IPS DF 4.7 (cell line): Measurements from ENCODE around the gene OSBPL8.

Source experiments
- DNase-seq: peaks from one replicate; pipeline ENCODE4 v3.0.0-alpha.2; 2013; ENCODE audit warnings: low spot score; ENCODE audit errors: extremely low read depth

Gene OSBPL8

DNA sequence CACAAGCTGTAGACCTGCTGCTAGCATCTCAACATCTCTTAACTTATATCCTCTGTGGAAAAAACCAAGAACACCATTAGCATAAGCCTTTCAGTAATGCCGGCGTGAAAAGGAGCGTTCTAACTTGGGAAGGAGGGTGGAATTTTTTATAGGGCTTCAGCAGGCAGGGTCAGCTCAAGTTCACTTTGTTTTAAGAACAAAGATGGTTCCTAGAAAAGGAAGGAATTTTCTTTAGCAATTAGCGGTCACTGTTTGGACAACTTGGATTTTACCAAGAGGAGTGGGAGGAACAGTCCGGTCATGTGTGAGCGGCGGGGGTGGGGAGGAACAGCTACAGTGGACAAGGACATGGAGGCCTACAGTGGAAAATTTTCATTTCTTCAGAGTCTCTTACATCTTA lies 247.3 kb downstream of the OSBPL8 start:
- DNase-seq = no peak

DNA sequence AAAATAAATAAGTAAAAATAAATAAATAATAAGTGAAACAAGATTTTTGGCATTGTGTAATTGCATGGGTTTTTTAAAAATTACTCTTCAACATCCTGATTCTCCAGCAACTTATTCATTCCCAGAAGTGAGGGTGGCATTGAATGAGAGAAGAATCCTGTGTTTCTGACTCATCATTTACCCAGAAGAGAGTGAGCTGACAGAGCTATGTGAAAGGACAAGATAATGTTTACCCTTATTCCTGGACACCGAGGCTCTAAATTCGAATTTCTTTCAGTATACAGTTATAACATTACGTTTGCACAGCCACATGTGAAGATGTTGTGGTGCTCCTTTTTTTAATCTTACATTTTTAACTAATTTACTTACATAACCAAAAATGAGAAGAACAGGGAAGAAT lies 247.8 kb downstream of the OSBPL8 start:
- DNase-seq = no peak

DNA sequence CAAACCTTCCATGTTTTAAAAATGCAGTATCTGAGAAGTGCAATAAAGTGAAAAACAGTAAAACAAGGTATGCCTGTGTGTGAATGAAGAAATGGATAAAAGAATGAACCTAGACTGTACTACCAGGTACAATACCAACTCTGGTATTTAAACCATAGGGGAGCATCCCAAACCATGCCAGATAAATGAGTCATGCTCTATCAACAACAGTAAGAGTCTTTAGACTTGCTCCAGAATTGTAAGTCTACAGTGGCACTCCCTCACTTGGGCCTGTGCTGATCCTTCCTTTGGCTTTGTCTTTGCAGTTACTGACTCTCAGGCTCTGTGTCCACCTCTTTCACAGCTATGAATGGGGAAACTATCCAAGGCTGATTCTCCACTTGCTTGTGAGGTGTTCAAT lies 249.5 kb downstream of the OSBPL8 start:
- DNase-seq = no peak

DNA sequence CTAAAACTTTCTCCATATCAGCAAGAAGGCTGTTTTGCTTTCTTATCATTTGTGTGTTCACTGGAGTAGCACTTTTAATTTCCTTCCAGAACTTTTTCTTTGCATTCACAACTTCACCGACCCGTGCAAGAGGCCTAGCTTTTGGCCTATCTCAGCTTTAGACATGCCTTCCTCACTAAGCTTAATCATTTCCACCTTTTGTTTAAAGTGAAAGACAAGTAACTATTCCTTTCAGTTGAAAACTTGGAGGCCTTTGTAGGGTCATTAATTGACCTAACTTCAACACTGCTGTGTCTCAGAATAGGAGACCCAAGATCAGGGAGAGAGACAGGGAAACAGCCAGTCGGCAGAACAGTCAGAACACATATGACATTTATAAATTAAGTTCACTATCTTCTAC lies 250.7 kb downstream of the OSBPL8 start:
- no peak for DNase-seq

DNA sequence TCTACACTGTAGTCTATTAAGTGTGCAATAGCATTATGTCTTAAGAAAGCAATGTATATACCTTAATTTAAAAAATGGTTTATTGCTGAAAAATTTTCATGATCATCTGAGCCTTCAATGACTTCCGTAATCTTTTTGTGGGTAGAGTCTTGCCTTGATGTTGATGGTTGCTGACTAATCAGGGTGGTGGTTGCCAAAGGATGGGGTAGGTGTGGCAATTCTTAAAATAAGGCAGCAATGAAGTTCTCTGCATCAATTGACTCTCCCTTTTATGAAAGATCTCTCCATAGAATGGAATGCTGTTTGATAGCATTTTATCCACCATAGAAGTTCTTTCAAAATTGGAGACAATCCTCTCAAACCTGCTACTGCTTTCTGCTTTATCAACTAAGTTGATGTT lies 252.5 kb downstream of the OSBPL8 start:
- no peak for DNase-seq

DNA sequence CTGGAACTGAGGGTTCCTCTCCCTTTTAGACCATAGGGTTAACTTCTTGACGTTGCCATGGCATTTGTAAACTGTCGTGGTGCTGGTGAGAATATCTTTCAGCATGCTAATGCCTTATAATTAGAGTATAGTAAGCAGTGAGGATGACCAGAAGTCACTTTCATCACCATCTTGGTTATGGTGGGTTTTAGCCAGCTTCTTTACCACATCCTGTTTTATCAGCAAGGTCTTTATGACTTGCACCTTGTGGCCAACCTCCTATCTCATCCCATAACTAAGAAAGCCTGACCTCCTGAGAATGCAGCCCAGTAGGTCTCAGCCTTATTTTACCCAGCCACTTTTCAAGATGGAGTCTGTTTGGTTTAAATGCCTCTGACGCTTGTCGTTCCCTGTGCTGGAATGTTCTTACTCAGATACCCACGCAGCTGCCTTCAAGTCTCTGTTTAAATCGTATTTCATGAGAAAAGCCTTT lies 255.5 kb downstream of the OSBPL8 start:
- no peak for DNase-seq

DNA sequence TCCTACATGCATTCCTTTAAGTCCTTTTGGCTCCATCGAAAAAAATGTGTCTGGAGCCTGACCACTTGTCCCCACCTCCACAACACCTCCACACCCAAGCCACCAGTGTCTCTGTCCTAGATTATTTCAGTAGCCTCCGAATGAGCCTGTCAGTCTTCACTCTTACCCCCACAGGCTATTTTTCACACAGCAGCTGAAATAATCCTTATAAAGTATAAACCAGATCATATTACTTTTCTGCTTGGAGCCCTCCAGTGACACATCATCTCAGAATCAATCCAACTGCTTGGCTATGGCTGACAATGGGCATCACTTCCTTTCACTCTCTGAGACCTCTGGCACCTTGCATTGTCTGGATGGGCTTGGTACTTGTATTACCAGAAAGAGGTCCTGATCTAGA lies 256.2 kb downstream of the OSBPL8 start:
- no peak for DNase-seq
